ENCODE measurements around the gene PGK2.

Gene PGK2

GRCh38 chr6:49736017-49736508 lies 51.0 kb downstream of the PGK2 start:
- no peak for DNase-seq (ENCODE audit: low spot score)

Measured in left forelimb (tissue), 1 donor.